HG03025 (cell line): Measurements from ENCODE around the gene NEUROG2.
A peak's percentile ranks its signal among the peaks of the same experiment; 100 is the strongest.

ENCODE experiments used
- ATAC-seq: cut with Tn5 transposase; IDR thresholded peaks from one replicate; pipeline ENCODE4 v1.9.1; 2021; ENCODE audit warnings: mild to moderate bottlenecking, moderate library complexity; ENCODE audit not compliant: unreplicated experiment, low FRiP score

NEUROG2 gene

GRCh38 chr4:112521123-112522023 is 5.4 kb upstream of the NEUROG2 start:
- no peak for ATAC-seq

DNA sequence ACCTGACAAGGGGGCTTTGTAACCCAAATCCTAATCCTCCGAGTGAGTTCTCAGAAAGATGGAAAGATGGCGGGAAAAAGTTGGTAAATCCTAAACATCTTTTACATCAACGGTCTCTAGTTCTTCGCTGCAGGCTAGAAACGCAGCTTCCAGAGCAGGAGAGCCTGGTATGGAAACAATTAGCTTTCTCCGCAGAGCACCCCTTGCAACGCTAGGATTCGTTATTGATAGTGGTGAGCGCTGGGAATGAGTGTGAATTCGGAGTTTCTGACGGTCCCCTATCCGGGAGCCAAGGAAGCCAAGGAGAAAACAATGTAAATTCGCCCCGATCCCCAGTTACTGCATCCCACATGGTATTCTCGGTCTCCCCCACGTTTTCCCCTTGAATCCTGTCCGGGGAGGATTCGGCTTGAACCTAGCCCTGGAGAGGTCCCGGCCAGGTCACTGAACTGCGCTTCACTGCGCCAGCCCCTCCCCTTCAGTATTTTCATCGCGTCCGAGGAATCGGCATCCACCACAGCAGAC is 4.7 kb upstream of the NEUROG2 start:
- ATAC-seq = no peak

- ATAC-seq = no peak
Observed at GRCh38 chr4:112519689-112520597, 4.0 kb upstream of the NEUROG2 start.

GRCh38 chr4:112518675-112519074 is 2.7 kb upstream of the NEUROG2 start:
- no peak for ATAC-seq

DNA sequence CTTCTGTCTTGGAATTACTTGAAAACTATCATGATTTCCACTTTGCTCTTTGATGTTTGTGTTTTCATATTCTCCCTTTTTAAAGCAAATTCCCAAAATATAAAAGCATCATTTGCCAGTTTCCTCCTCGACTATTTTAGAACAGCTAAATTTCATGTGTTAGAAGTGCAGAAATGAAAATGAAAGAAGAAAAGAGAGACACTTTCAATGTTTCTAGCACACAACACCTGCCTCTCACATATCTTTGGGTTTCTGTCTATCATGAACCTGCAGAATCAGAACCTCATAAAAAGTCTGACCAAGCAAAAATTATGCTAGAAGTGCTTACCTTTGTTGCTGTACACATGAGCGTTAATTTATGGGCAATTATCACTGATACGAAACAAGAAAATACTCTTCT is 1.9 kb upstream of the NEUROG2 start:
- ATAC-seq = no peak

GRCh38 chr4:112517067-112517634 is 1.2 kb upstream of the NEUROG2 start:
- no peak for ATAC-seq

DNA sequence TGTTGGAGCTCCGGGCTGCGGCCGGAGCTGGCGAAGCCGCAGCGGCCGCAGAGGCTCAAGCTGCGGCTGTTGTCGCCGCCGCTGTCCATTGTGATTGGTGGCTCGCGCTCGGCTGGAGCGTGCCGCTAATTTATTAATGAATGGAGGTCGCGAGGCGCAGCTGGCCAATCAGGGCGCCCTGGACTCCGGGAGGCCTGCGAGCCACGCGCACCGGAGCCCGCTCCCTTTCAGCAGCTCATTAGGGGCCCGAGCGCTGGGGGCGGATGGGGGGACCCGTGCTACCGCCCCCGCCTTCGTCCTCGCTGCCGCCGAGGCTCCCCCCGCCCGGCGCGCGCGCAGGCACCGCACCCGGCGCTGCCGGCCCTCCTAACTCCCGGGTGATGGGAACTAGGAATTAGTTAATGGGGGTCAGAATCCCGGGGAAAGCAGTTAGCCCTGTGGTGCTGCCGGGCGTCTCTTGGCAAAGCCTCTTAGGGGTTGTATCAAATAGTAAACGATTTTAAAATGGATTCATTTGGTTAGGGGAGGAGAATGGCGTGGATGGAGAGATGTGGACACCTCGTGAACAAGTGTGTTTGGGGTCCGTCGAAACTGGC is 589 bp upstream of the NEUROG2 start:
- no peak for ATAC-seq

DNA sequence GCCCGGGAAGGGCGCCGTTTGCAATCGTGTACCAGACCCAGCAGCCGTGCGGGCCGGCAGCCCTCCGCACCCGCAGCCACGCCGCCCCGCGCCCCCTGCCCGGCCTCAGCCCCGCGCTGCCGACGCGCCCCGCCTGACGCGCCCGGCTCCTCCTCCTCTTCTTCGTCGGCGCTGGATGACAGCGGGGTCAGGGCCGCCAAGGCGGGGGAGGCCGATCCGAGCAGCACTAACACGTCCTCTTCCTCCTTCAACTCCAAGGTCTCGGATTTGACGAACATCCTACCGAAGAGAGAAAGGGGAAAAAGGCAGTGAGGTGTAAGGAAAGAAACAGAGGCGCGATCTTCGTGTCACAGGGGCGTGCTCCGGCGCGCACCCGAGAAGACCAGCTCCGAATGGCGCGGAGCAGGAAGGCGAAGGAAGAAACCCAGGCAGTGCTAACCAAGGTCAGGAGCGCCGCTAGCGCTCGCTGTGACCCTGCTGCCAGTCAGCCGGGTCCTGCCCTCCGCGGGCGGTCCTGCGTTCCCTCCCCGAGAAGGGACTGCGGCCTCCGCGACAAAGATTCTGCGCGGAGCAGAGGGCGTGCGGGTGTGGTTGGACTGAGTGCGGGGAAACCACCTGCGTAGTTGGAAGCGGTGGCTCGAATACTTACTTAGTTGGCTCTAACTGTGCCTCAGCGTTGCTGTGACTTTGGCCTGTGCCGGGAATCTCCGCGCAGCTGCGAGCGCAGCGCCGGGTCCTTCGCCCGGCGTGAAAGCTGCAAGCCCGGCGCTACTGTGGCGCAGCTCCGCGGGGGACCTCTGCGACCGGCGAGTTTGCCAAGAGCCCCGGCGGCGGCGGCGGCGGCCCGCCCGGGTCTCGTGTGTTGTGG is 548 bp downstream of the NEUROG2 start:
- ATAC-seq = peak; percentile 44

DNA sequence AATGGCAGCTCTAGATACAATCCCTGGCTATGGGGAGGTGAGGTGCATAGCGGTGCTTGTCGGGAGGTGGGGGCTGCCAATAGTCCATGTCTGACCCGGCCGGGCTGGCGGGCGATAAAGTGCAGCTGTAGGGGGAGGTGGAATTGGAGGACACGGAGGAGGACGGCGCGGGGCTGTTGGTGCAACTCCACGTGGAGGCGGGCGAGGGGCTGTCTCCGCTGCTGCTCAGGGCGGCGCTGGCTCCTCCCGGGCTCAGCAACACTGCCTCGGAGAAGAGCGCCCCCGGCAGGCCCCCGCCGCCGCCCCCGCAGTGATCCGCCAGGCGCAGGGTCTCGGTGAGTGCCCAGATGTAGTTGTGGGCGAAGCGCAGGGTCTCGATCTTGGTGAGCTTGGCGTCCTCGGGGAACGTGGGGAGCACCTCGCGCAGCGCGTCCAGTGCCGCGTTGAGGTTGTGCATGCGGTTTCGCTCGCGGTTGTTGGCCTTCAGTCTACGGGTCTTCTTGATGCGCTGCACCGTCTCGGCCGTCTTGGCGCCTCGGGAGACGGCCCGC is 1.3 kb downstream of the NEUROG2 start:
- ATAC-seq = peak; percentile 3

GRCh38 chr4:112513971-112514646 is 1.9 kb downstream of the NEUROG2 start:
- ATAC-seq = no peak

- ATAC-seq = no peak
Observed at GRCh38 chr4:112511803-112512118, 4.2 kb downstream of the NEUROG2 start.

GRCh38 chr4:112511093-112511802 is 4.7 kb downstream of the NEUROG2 start:
- no peak for ATAC-seq

- no peak for ATAC-seq
Observed at GRCh38 chr4:112510291-112511092, 5.5 kb downstream of the NEUROG2 start.

GRCh38 chr4:112509243-112510141 is 6.5 kb downstream of the NEUROG2 start:
- no peak for ATAC-seq

GRCh38 chr4:112508356-112508755 is 7.6 kb downstream of the NEUROG2 start:
- no peak for ATAC-seq

DNA sequence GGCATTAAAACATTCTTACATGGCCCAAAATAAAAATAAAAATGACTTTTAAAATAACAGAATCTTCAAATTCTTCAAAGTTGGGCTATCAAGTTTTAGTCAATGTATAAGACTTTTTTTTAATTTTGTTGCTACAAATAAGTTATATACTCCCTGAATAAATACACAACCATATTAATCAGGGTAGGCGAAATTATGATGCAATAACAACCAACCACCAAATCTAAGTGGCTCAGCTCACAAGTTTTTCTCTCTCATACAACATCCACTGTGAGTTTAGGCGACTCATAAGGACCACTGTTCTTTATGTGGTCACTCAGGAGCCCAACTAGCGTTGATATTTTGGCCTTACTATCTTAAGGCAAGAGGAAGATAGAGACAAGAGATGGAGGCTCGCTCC is 11.2 kb downstream of the NEUROG2 start:
- ATAC-seq = no peak
